DOHH2 (cell line): Measurements from ENCODE around the gene NOTCH4.

Experiments used
- EZH2phosphoT487 ChIP-seq: fragments of 200-600 bp; sonication (generic); IDR thresholded peaks from 2 replicates; pipeline ENCODE4 v1.6.1; 2017; ENCODE audit warnings: borderline replicate concordance, mild to moderate bottlenecking, antibody characterized with exemption, low read length, moderate library complexity, mixed read lengths
- TF ChIP-seq, protein P1 (sequence below): fragments of 200-600 bp; sonication (generic); IDR thresholded peaks from one replicate; pipeline ENCODE4 v1.5.1; 2014; ENCODE audit warnings: antibody characterized with exemption, mild to moderate bottlenecking, low read depth, low read length; ENCODE audit not compliant: poor library complexity, severe bottlenecking

DNA sequence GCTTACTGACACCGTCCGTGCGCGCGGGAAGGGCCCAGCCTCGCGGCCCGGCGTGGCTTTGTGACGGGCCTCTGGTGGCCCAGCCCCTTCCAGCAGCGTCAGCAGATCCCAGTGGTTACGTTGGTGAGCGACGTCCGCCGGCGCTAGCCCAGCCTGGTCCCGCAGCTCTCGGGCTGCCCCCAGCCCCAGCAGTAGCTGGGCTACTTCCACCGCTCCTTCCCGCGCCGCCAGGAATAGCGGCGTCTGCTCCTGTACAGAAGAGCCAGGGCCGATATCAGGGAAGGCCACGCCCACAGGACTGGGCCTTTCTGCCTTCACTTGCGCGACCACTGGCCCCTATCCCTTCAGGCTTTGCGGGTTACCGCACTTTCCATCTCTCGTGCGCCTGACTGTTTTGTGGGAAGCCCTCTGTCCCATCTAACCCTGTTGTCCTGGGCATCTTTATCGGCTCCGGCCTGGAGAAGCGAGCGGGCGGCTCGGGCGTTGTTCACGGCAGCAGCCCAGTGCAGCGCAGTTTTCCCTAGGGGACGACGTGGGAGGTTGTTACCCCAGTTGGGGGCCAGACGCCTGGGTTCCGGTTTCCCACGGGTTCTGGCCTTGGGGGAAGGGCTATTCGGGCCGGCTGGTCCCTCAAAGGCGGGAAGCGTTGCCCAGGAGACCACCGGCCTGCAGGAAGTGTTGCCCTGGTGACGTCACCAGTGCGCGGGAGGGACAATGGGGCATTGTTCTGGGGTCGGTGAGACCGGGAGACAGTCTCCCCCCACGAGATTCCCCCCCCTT, 27.8 kb downstream of the NOTCH4 start:
- TF ChIP-seq, protein P1, sequence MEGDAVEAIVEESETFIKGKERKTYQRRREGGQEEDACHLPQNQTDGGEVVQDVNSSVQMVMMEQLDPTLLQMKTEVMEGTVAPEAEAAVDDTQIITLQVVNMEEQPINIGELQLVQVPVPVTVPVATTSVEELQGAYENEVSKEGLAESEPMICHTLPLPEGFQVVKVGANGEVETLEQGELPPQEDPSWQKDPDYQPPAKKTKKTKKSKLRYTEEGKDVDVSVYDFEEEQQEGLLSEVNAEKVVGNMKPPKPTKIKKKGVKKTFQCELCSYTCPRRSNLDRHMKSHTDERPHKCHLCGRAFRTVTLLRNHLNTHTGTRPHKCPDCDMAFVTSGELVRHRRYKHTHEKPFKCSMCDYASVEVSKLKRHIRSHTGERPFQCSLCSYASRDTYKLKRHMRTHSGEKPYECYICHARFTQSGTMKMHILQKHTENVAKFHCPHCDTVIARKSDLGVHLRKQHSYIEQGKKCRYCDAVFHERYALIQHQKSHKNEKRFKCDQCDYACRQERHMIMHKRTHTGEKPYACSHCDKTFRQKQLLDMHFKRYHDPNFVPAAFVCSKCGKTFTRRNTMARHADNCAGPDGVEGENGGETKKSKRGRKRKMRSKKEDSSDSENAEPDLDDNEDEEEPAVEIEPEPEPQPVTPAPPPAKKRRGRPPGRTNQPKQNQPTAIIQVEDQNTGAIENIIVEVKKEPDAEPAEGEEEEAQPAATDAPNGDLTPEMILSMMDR = no peak
- TF ChIP-seq EZH2phosphoT487 = no peak
